WTC11 (cell line): ENCODE measurements around the gene RGL3. TPM values are rescaled to one million over a fixed set of nuclear protein-coding genes. Genes with fewer than 3 reads are reported as not detected.

Source experiments
- AFF4 ChIP-seq: sonication (generic); formaldehyde crosslinking; IDR thresholded peaks from 2 replicates; pipeline ENCODE4 v1.8.1; 2023; ENCODE audit warnings: mild to moderate bottlenecking, missing genetic modification reagents, borderline replicate concordance
- AR ChIP-seq: fragments of 250-450 bp; sonication (Bioruptor Pico); IDR thresholded peaks from 2 replicates; pipeline ENCODE4 v1.9.0; 2021; ENCODE audit warnings: mild to moderate bottlenecking
- CBFB ChIP-seq: sonication (generic); formaldehyde crosslinking; IDR thresholded peaks from 2 replicates; pipeline ENCODE4 v1.8.1; 2022; ENCODE audit warnings: mild to moderate bottlenecking, low read depth, missing genetic modification reagents
- CREB1 ChIP-seq: sonication (generic); formaldehyde crosslinking; IDR thresholded peaks from 2 replicates; pipeline ENCODE4 v1.8.0; 2023; ENCODE audit warnings: mild to moderate bottlenecking, missing genetic modification reagents
- E2F5 ChIP-seq: sonication (generic); formaldehyde crosslinking; IDR thresholded peaks from 2 replicates; pipeline ENCODE4 v1.8.1; 2022; ENCODE audit warnings: mild to moderate bottlenecking, moderate library complexity, missing genetic modification reagents
- ETV6 ChIP-seq: sonication (generic); formaldehyde crosslinking; IDR thresholded peaks from 2 replicates; pipeline ENCODE4 v1.8.1; 2022; ENCODE audit warnings: mild to moderate bottlenecking, missing genetic modification reagents
- FOXK1 ChIP-seq: sonication (generic); formaldehyde crosslinking; IDR thresholded peaks from 2 replicates; pipeline ENCODE4 v1.8.0; 2022; ENCODE audit warnings: mild to moderate bottlenecking, moderate library complexity, missing genetic modification reagents
- FOXP1 ChIP-seq: sonication (generic); formaldehyde crosslinking; IDR thresholded peaks from 2 replicates; pipeline ENCODE4 v1.8.0; 2022; ENCODE audit warnings: missing genetic modification reagents, mild to moderate bottlenecking, moderate library complexity, borderline replicate concordance
- GRHL2 ChIP-seq: fragments of 250-450 bp; sonication (Bioruptor Pico); IDR thresholded peaks from 2 replicates; pipeline ENCODE4 v1.8.0; 2022; ENCODE audit warnings: mild to moderate bottlenecking, moderate library complexity; ENCODE audit not compliant: insufficient replicate concordance, severe bottlenecking
- KAT7 ChIP-seq: sonication (generic); formaldehyde crosslinking; IDR thresholded peaks from 2 replicates; pipeline ENCODE4 v1.8.1; 2023; ENCODE audit warnings: missing genetic modification reagents, mild to moderate bottlenecking, borderline replicate concordance
- MAX ChIP-seq: sonication (generic); formaldehyde crosslinking; IDR thresholded peaks from 2 replicates; pipeline ENCODE4 v1.8.0; 2022; ENCODE audit warnings: mild to moderate bottlenecking, missing genetic modification reagents
- MLX ChIP-seq: sonication (generic); formaldehyde crosslinking; IDR thresholded peaks from 2 replicates; pipeline ENCODE4 v1.8.1; 2023; ENCODE audit warnings: mild to moderate bottlenecking, missing genetic modification reagents, moderate library complexity
- PRDM15 ChIP-seq: sonication (generic); formaldehyde crosslinking; IDR thresholded peaks from 2 replicates; pipeline ENCODE4 v1.8.0; 2022; ENCODE audit warnings: missing genetic modification reagents
- TEAD4 ChIP-seq: sonication (generic); formaldehyde crosslinking; IDR thresholded peaks from 2 replicates; pipeline ENCODE4 v1.8.0; 2022; ENCODE audit warnings: mild to moderate bottlenecking, missing genetic modification reagents
- ZBTB21 ChIP-seq: sonication (generic); formaldehyde crosslinking; IDR thresholded peaks from 2 replicates; pipeline ENCODE4 v1.8.1; 2023; ENCODE audit warnings: mild to moderate bottlenecking, missing genetic modification reagents, borderline replicate concordance
- ZNF121 ChIP-seq: sonication (generic); formaldehyde crosslinking; IDR thresholded peaks from 2 replicates; pipeline ENCODE4 v1.8.0; 2023; ENCODE audit warnings: missing genetic modification reagents
- ZNF219 ChIP-seq: sonication (generic); formaldehyde crosslinking; IDR thresholded peaks from 2 replicates; pipeline ENCODE4 v1.8.0; 2023; ENCODE audit warnings: missing genetic modification reagents, mild to moderate bottlenecking, borderline replicate concordance
- ZNF232 ChIP-seq: sonication (generic); formaldehyde crosslinking; IDR thresholded peaks from 2 replicates; pipeline ENCODE4 v1.8.0; 2022; ENCODE audit warnings: mild to moderate bottlenecking, missing genetic modification reagents
- ZNF263 ChIP-seq: sonication (generic); formaldehyde crosslinking; IDR thresholded peaks from 2 replicates; pipeline ENCODE4 v1.8.1; 2022; ENCODE audit warnings: low read depth, mild to moderate bottlenecking, moderate library complexity, missing genetic modification reagents
- ZNF425 ChIP-seq: fragments of 250-450 bp; sonication (Bioruptor Pico); conservative IDR thresholded peaks from 2 replicates; pipeline ENCODE4 v1.9.0; 2021; ENCODE audit warnings: mild to moderate bottlenecking
- ZSCAN18 ChIP-seq: fragments of 250-450 bp; sonication (Bioruptor Pico); IDR thresholded peaks from 2 replicates; pipeline ENCODE4 v2.1.2; 2022; ENCODE audit warnings: mild to moderate bottlenecking, moderate library complexity
- total RNA-seq: library from RNA; stranded (reverse); gene quantifications from 3 replicates; pipeline ENCODE4 v1.2.3, GENCODE V29; 2021

The RGL3 gene
- total RNA-seq, 1 experiment from 2014 or later: 69.0 TPM

GRCh38 chr19:11418549-11419506, at the start of gene RGL3 (continued):
- TF ChIP-seq ZNF232 (no peak), ZNF263 (CRISPR knock-in tag) (no peak), FOXK1 (CRISPR knock-in tag) (0 out of 2 replicates have a peak, but pooled peaks have one; percentile 50), ETV6 (CRISPR knock-in tag) (0 out of 2 replicates have a peak, but pooled peaks have one; percentile 71), MLX (CRISPR knock-in tag) (no peak), MAX (CRISPR knock-in tag) (no peak), AR (CRISPR knock-in tag) (no peak), KAT7 (CRISPR knock-in tag) (0 out of 2 replicates have a peak, but pooled peaks have one; percentile 52), CBFB (CRISPR knock-in tag) (peak; percentile 76; the same call in 1 of the 2 replicates), E2F5 (CRISPR knock-in tag) (no peak), CREB1 (CRISPR knock-in tag) (no peak), GRHL2 (CRISPR knock-in tag) (no peak), ZNF121 (CRISPR knock-in tag) (no peak), PRDM15 (no peak), AFF4 (CRISPR knock-in tag) (no peak), ZSCAN18 (CRISPR knock-in tag) (no peak), ZNF425 (CRISPR knock-in tag) (no peak), ZNF219 (CRISPR knock-in tag) (no peak), ZBTB21 (CRISPR knock-in tag) (0 out of 2 replicates have a peak, but pooled peaks have one; percentile 29), TEAD4 (no peak), FOXP1 (CRISPR knock-in tag) (peak; percentile 74; the same call in 1 of the 2 replicates)
